NCI-H526 treated with DMSO at 0.1 percent for 48 hours (cell line): ENCODE measurements around the gene BARHL1.
A peak's percentile ranks its signal among the peaks of the same experiment; 100 is the strongest.

Experiments used
- DNase-seq: peaks from one replicate; lab custom pipeline; 2025; lab: John Stamatoyannopoulos, UW

Gene BARHL1

GRCh38 chr9:132616725-132617124 lies 34.3 kb downstream of the BARHL1 start:
- no peak for DNase-seq

- no peak for DNase-seq
Observed at GRCh38 chr9:132622159-132622558, 39.8 kb downstream of the BARHL1 start.

DNA sequence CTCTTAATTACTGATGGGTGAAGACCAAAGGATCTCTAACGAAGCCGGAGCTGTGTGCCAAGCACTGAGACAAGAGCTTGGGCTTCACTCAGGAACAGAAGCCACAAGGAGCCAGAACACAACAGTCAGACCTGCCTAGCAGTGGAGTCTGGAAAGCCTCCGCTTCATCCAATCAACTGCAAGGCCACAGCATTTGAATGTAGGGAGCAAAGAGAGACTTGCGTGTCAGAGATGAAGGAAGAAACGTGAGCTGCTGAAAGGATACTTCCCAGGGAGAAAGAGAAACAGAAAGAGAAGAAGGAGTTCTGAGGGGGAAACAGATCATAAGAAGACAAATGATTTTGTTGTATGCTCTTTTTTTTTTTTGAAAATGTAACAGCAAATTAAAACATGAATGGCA lies 43.9 kb downstream of the BARHL1 start:
- no peak for DNase-seq

DNA sequence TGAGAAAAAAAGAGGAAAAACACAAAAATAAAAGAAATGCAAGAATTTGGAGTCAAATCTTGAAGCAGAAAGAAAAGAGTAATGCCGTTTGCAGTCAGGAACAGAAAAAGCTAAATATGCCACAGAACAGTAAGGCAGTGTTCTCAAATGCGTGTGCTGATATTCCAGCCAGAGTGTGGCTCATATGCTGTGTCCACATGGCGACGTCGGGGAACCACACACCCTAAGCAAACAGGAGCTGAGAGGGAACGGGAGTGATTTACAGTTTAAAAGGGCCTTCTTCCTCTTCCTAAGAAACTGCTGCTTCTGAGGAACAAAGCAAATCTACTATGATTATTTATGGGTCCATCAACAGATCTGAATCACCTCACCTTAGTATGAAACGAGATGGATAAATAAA lies 44.7 kb downstream of the BARHL1 start:
- DNase-seq, result no peak

DNA sequence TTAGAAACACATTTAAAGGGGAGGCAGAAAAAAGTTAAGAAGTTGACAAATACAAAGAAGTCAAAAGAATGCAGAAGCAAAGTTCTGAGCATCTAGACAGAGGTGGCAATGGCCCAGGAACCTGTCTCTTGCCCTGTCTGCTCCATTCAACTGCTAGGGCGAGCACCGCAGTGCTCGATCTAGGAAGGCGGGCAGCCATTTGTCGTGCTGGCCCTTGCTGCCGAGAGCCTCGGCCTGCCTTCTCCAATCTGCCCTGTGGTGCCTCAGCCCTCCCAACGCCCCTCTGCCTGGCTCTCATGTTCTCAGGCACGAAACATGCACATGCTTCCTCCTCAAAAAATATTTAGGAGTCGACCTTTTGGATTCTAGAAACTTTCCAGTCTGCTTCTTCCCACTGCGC lies 45.2 kb downstream of the BARHL1 start:
- DNase-seq, result no peak

- DNase-seq, result no peak
Observed at GRCh38 chr9:132628746-132629145, 46.3 kb downstream of the BARHL1 start.

- no peak for DNase-seq
Observed at GRCh38 chr9:132630116-132630515, 47.7 kb downstream of the BARHL1 start.

DNA sequence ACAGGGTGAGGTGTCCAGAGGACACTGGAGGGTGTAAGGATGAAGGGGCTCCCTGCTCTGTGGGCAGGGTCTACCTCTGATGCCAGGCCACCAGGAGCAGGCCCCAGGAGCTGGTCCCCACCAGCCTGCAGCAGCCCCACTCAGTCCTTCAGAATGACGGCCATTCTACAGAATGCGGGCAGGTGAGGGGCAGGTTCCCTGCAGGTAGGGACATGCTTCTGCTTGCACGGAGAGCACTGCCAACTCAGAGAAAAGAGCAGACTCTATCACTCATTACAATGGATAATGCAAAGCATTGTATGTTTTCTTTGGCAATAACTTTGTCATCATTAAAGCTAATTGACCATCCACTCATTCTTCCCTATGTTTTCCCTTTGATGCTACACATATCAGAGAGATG lies 48.4 kb downstream of the BARHL1 start:
- DNase-seq, result no peak

DNA sequence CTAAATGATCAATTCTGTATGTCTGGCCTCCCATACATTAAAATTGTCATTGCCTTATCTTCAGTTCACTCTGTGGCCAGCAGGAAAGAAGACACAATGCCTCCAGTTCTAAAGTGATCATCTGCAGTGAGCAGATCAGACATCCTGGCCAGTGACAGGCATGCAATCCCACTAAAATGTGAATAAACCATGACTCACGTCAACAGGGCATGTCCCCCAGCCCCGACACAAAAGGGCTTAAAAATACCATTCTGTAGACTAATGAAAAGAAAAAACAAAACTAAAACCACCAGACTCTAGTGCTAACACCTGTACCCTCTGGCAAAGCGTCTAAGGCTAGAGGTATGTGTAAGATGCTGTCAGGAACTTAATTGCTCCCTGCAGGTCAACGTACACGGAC lies 48.9 kb downstream of the BARHL1 start:
- DNase-seq, result no peak

GRCh38 chr9:132631685-132632084 lies 49.3 kb downstream of the BARHL1 start:
- no peak for DNase-seq

GRCh38 chr9:132632413-132633129 lies 50.2 kb downstream of the BARHL1 start:
- no peak for DNase-seq

DNA sequence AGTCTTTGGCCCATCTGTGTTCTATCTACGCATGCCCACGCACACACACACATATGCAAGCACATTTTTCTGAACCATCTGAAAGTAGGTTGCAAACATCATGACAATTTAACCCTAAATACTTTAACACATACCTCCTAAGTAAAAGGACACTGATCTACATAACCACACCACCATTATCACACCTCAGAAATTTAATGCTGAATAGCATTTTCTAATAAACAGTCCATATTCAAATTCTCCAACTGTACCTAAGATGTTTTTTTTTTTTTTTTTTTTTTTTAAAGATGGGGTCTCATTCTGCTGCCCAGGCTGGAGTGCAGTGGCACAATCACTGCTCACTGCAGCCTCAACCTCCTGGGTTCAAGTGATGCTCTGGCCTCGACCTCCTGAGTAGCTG lies 51.9 kb downstream of the BARHL1 start:
- DNase-seq, result no peak

DNA sequence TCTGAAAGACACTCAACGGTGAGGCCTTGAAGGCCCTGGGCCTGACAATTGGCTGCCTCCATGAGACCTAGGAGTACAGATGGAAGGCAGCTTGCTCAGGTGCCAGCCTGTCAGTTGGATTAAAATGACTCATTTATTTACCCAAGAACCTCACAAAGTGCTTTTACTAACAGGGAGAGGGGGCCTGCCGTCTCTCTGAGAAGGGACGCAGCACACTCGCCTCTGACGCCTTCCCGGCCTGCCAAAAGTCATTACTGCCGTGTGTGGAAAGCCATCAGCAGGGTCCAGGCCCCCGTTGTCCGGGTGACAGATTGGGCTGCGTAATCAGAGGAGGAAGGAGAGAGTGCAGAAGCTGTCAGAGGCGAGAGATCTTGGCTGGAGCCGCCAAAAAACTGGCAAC lies 54.9 kb downstream of the BARHL1 start:
- no peak for DNase-seq

GRCh38 chr9:132637801-132638200 lies 55.4 kb downstream of the BARHL1 start:
- no peak for DNase-seq

DNA sequence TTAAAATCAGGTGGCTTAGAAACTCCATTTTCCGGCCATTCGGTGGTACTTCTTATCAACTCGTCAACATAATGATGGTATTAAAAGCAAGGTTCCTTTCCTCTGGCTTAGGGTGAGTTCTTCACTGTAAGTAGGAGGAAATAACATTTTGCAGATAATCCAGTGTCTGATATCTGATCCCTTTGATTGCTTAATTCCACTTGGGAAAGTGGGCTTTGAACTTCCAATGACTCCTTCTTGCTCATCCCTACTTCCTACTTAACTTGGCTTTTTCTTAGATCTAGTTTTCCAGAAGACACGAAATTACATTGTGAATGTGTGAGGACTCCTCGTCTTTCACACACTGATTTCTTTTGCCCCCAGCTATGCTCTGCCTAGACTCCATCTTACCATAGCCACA lies 55.8 kb downstream of the BARHL1 start:
- no peak for DNase-seq

DNA sequence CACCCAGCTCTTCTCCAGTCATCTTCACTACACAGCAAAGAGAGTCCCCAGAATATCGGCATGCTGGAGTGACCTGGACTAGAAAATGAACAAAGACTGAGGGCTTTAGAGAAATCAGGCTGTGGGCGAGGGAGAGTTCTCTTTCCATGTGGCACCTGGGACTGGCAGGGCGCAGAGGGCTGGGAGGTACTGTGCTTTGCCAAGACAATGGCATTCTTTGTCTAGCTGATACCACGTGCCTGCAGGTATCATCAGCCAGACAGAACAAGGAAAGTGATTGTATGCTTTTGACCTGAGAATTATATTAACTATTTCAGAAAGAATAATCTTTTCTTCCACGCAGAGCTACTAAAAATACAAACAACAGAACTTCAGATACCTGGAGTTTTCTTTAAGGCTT lies 56.9 kb downstream of the BARHL1 start:
- peak; percentile 72 for DNase-seq
